GM23248 (cell line): Measurements from ENCODE around the gene S100A1. TPM values are rescaled to one million over a fixed set of nuclear protein-coding genes. Genes with fewer than 3 reads are reported as not detected.

ENCODE experiments used
- DNase-seq: peaks from one replicate; pipeline ENCODE4 v3.0.0-alpha.2; 2015
- H2AFZ ChIP-seq: fragments of 200-600 bp; sonication (generic); 2 replicates; pipeline ENCODE4 v1.6.1; 2016; ENCODE audit warnings: antibody characterized with exemption
- H3F3A ChIP-seq: fragments of 200-600 bp; sonication (generic); 2 replicates; pipeline ENCODE4 v1.6.1; 2016; ENCODE audit warnings: mild to moderate bottlenecking, antibody characterized with exemption, mixed run types; ENCODE audit not compliant: insufficient read depth
- H3K27ac ChIP-seq: fragments of 200-600 bp; sonication (generic); 2 replicates; pipeline ENCODE4 v1.5.1; 2016; ENCODE audit warnings: mild to moderate bottlenecking
- H3K27me3 ChIP-seq: fragments of 200-600 bp; sonication (generic); replicated peaks from 2 replicates; pipeline ENCODE4 v1.6.1; 2016; ENCODE audit warnings: mild to moderate bottlenecking; ENCODE audit not compliant: insufficient read depth
- H3K36me3 ChIP-seq: fragments of 200-600 bp; sonication (generic); 2 replicates; pipeline ENCODE4 v1.6.1; 2016; ENCODE audit warnings: low read depth, mild to moderate bottlenecking
- H3K4me1 ChIP-seq: fragments of 200-600 bp; sonication (generic); 2 replicates; pipeline ENCODE4 v1.6.1; 2016; ENCODE audit warnings: mild to moderate bottlenecking; ENCODE audit not compliant: insufficient read depth
- H3K4me2 ChIP-seq: fragments of 200-600 bp; sonication (generic); one replicate; pipeline ENCODE4 v1.6.1; 2016; ENCODE audit warnings: mild to moderate bottlenecking; ENCODE audit not compliant: unreplicated experiment
- H3K4me3 ChIP-seq: fragments of 200-600 bp; sonication (generic); 2 replicates; pipeline ENCODE4 v1.5.1; 2016; ENCODE audit warnings: mild to moderate bottlenecking
- H3K79me2 ChIP-seq: fragments of 200-600 bp; sonication (generic); 2 replicates; pipeline ENCODE4 v1.6.1; 2016; ENCODE audit warnings: mild to moderate bottlenecking; ENCODE audit not compliant: insufficient read depth
- H3K9ac ChIP-seq: fragments of 200-600 bp; sonication (generic); 2 replicates; pipeline ENCODE4 v1.6.1; 2016; ENCODE audit warnings: mild to moderate bottlenecking
- H3K9me2 ChIP-seq: fragments of 200-600 bp; sonication (generic); 2 replicates; pipeline ENCODE4 v1.6.1; 2016; ENCODE audit warnings: mixed run types, mild to moderate bottlenecking, moderate library complexity; ENCODE audit not compliant: insufficient read depth
- H3K9me3 ChIP-seq: fragments of 200-600 bp; sonication (generic); one replicate; pipeline ENCODE4 v1.6.1; 2017; ENCODE audit warnings: low read depth
- H4K20me1 ChIP-seq: fragments of 200-600 bp; sonication (generic); 2 replicates; pipeline ENCODE4 v1.6.0; 2016; ENCODE audit not compliant: insufficient read depth
- EZH2 ChIP-seq: fragments of 200-600 bp; sonication (generic); IDR thresholded peaks from 2 replicates; pipeline ENCODE4 v1.6.1; 2018; ENCODE audit warnings: antibody characterized with exemption, mild to moderate bottlenecking; ENCODE audit not compliant: insufficient read depth, poor library complexity, severe bottlenecking
- EZH2phosphoT487 ChIP-seq: fragments of 200-600 bp; sonication (generic); IDR thresholded peaks from 2 replicates; pipeline ENCODE4 v1.6.1; 2018; ENCODE audit warnings: antibody characterized with exemption, moderate library complexity, mild to moderate bottlenecking, low read depth; ENCODE audit not compliant: insufficient read depth
- WGBS, 2 experiments: methylation state at CpG; one replicate each; pipeline ENCODE4 v1.1.6; 2015 to 2017; ENCODE audit warnings: low lambda C conversion rate in 2 of 2, low coverage in 1 of 2; ENCODE audit errors: missing lambda C conversion rate in 2 of 2; 5-methylcytosine and 5-hydroxymethylcytosine counted together
- in situ Hi-C: fragments of 300-500 bp; cut with MboI; formaldehyde crosslinking; loops from 2 replicates; pipeline ENCODE4 v1.15.0; 2020
- polyA plus RNA-seq: library from polyadenylated mRNA; unstranded; fragments of >200 nt; fragmentation: Nextera tagmentation; extraction: Ambion mirVana; gene quantifications from 2 replicates; pipeline ENCODE4 v1.2.1, GENCODE V29; 2016
- total RNA-seq: library from RNA; depleted of rRNA; stranded (reverse); fragments of >200 nt; shearing (Covaris generic); gene quantifications from 2 replicates; pipeline ENCODE4 v1.2.3, GENCODE V29; 2014

Gene S100A1
- total and polyA plus RNA-seq, 2 experiments from 2014 or later, result 0.30 TPM; not detected in 1

DNA sequence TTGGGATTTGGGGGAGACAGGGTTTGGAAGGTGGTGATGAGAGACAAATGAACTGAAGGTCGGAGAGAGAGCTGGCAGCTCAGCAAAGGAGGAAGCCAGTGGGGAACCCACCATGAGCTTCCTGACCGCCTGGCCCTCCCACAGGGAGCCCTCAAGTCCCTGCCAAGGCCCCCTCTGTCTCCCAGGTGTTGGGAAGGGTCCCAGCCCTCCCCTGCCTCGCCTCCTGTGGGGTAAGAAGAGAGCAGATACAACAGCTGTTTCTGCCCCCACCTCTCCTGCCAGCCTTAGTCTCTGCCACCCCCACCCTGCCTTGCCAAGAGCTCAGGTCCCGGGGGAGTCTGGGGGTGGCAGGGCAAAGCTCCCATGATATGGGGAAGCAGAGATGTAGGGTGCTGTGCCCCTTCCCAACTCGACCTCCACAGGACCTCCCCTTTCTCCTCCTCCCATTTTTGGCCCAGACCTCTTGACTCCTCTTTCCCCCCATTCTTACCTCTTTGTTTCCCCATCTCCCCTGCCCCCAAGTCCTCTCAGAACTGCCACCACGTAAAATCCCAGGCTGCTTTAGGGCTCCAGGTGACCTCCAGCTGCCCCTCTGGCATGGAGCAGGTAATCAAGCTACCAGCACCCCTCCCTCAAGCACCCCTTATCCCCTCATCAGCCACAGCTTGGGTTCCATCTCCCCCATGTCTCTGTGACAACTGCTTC, 556 bp downstream of the S100A1 start:
- Histone ChIP-seq H2AFZ (no peak overlapping the region), H3K9ac (no peak overlapping the region), H3K27ac (no peak overlapping the region), H3K36me3 (peaks cover 15% of the 10 kb centered on the region; the same call in 1 of the 2 replicates), H3K9me3 (no peaks in the 10 kb centered on the region), H3K79me2 (peaks cover 31% of the 10 kb centered on the region), H3K4me2 (no peak overlapping the region), H3K4me1 (peaks cover 27% of the 10 kb centered on the region), H3F3A (peaks cover 16% of the 10 kb centered on the region), H4K20me1 (no peaks in the 10 kb centered on the region), H3K4me3 (no peak overlapping the region), H3K9me2 (no peaks in the 10 kb centered on the region), H3K27me3 (no peaks in the 10 kb centered on the region)
- in situ Hi-C loops, result no loop called here
- no peak for TF ChIP-seq EZH2
- no peak for TF ChIP-seq EZH2phosphoT487
- WGBS, 2 experiments, result 86 to 87% methylated on average over 6 of the region's 6 CpGs
- DNase-seq, result no peak

DNA sequence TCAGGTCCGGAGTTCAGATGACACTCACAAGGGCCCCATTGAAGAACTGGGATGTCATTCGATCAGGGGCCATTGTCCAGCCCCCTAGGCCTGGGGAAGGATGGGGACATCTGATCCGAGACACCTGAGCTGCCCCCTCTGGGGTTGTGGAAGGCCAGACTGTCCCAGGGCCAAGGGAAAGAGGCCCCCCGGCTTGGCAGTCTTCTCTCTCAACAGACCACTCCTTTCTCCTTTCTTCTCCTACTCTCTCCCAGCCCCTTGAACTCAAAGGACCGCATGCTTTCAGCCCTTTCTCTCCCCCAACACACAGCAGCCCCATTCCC, 1.1 kb downstream of the S100A1 start:
- H3K9me3 ChIP-seq, result no peaks in the 10 kb centered on the region
- H3K4me2 ChIP-seq, result no peak overlapping the region
- H3K27ac ChIP-seq, result no peak overlapping the region
- no peaks in the 10 kb centered on the region for H3K27me3 ChIP-seq
- H3K4me3 ChIP-seq, result no peak overlapping the region
- H3K36me3 ChIP-seq, result peaks cover 12% of the 10 kb centered on the region; the same call in 1 of the 2 replicates
- H4K20me1 ChIP-seq, result no peaks in the 10 kb centered on the region
- no peak overlapping the region for H2AFZ ChIP-seq
- peaks cover 24% of the 10 kb centered on the region for H3K4me1 ChIP-seq
- DNase-seq, result no peak
- no peak overlapping the region for H3K9ac ChIP-seq
- peaks cover 28% of the 10 kb centered on the region for H3K79me2 ChIP-seq
- in situ Hi-C loops, result no loop called here
- TF ChIP-seq EZH2phosphoT487 (no peak), EZH2 (no peak)
- WGBS, 2 experiments, result 68 to 79% methylated on average over 5 of the region's 5 CpGs
- H3F3A ChIP-seq, result peaks cover 11% of the 10 kb centered on the region
- no peaks in the 10 kb centered on the region for H3K9me2 ChIP-seq

DNA sequence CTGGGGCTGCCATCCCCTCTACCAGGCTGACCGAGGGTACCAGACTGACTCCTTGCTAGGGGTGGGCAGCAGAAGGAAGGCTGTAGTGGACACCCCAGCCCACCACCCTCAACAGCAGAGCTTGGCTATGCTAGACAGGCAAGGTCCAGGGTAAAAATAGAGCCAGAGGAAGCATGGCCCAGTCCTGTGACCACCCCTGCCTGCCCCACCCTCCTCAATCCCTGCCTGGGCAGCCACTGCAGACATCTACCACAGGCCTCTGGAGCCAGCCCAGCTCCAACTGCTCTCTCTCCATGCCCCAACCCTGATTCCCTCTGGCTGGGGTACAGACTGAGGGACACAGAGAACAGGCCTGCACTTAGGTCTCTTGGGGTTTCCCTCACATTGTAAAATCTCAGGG, 1.7 kb downstream of the S100A1 start:
- in situ Hi-C loops, result no loop called here
- Histone ChIP-seq H3K4me2 (no peak overlapping the region), H3K27me3 (no peaks in the 10 kb centered on the region), H3F3A (peaks cover 9% of the 10 kb centered on the region; the same call in 1 of the 2 replicates), H3K36me3 (0 out of 2 replicates have a peak, but pooled peaks cover 6% of the 10 kb centered on the region), H2AFZ (no peak overlapping the region), H3K27ac (no peak overlapping the region), H4K20me1 (no peaks in the 10 kb centered on the region), H3K79me2 (peaks cover 28% of the 10 kb centered on the region), H3K9me3 (no peaks in the 10 kb centered on the region), H3K4me1 (peaks cover 17% of the 10 kb centered on the region; the same call in 1 of the 2 replicates), H3K4me3 (no peak overlapping the region), H3K9me2 (no peaks in the 10 kb centered on the region), H3K9ac (no peak overlapping the region)
- WGBS, 2 experiments, result 90 to 100% methylated on average over 1 of the region's 1 CpG
- DNase-seq, result peak; percentile 22
- no peak for TF ChIP-seq EZH2
- no peak for TF ChIP-seq EZH2phosphoT487

DNA sequence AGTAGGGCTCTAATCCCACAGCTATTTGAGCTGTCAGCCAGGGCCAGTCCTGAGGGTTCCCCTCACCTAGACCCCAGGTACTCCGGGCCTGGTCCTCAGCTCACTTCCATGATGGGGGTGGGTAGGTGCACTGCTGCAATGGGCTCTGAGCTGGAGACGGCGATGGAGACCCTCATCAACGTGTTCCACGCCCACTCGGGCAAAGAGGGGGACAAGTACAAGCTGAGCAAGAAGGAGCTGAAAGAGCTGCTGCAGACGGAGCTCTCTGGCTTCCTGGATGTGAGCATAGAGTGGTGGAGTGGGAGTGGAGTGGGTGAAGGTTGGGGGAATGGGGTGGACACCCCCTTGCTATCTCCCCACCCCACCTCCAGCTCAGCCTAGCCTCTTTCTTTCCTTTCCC, 2.1 kb downstream of the S100A1 start:
- DNase-seq, result no peak
- 0 out of 2 replicates have a peak, but pooled peaks cover 2% of the 10 kb centered on the region for H3K36me3 ChIP-seq
- H3K79me2 ChIP-seq, result peaks cover 28% of the 10 kb centered on the region
- TF ChIP-seq EZH2 (no peak), EZH2phosphoT487 (no peak)
- H3K27me3 ChIP-seq, result no peaks in the 10 kb centered on the region
- H3K9me2 ChIP-seq, result no peaks in the 10 kb centered on the region
- H3K4me1 ChIP-seq, result peaks cover 17% of the 10 kb centered on the region; the same call in 1 of the 2 replicates
- in situ Hi-C loops, result no loop called here
- H3K9ac ChIP-seq, result no peak overlapping the region
- no peak overlapping the region for H3K4me2 ChIP-seq
- no peak overlapping the region for H3K4me3 ChIP-seq
- 80 to 93% methylated on average over 7 of the region's 7 CpGs for WGBS, 2 experiments
- H2AFZ ChIP-seq, result no peak overlapping the region
- H3K9me3 ChIP-seq, result no peaks in the 10 kb centered on the region
- peaks cover 9% of the 10 kb centered on the region; the same call in 1 of the 2 replicates for H3F3A ChIP-seq
- no peak overlapping the region for H3K27ac ChIP-seq
- no peaks in the 10 kb centered on the region for H4K20me1 ChIP-seq
